Measurements from ENCODE around the gene KRTAP9-7. TPM values are rescaled to one million over a fixed set of nuclear protein-coding genes. Genes with fewer than 3 reads are reported as not detected.

The KRTAP9-7 gene
- total RNA-seq, 1 experiment from 2014 or later, result not detected

DNA sequence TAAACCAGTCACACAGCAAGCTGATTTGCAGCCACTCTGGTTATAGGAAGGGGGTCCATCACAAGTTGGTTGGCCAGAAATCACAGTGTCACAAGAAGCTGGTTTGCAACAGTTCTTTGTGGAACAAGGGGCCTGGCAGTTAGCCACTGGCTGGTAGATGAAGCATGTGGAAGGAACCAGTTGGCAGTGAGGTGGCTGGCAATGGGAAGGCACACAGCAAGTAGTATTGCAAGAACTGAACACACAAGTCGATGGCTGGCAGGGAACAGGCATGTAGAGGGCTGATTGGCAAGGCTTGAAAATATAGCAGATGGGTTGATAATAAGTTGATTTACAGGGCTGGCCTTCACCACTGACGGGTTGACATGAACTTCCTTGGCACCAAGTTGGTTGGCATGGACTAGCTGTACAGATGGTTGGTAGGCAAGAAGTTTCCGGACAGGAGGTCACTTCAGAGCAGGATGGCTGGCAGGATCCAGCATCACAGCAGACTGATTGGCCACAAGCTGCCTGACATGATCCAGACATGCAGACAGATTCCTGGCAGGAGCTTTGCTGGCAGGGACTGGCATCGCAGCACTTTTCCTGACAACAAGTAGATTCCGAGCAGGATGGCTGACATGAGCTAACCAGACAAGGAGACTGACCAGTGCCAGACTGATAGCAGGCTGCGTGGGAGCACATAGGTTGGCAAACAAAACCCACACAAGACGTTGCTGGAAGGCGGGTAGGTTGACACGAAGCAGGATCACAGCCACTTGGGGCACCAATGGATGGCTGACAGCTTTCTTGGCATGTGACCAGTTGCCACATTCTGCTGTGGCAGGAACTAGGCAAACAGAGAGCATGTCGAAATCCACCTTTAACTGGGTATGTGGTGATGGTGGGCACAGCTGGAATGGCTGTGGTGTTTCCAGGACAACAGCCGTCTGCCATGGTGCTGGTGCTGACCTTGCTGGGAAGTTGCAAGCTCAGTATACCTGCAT lies 26.7 kb downstream of the KRTAP9-7 start, which contains the start of gene KRTAP29-1:
KRTAP29-1 (minus strand) TSS at position 936 of the 986 bp plus-strand sequence; CDS start at position 936, 0 bp downstream.
- ChIA-PET CTCF (no interaction called here), POLR2A (no interaction called here)
- H3K9me3 ChIP-seq (ENCODE audit: control insufficient read depth, insufficient read depth, low read depth, low read length), result no peaks in the 10 kb centered on the region
- no peaks in the 10 kb centered on the region for H3K36me3 ChIP-seq (ENCODE audit: control insufficient read depth, insufficient read depth, low read length)
- in situ Hi-C loops (cut with HindIII; ENCODE audit: low pct_unique_long_range_greater_than_20kb, low sequenced_read_pairs), result no loop called here
- H3K27ac ChIP-seq (ENCODE audit: low read length), result no peak within 1 kb of the TSS
- H3K4me1 ChIP-seq (ENCODE audit: control insufficient read depth, insufficient read depth, low read length), result no peaks in the 10 kb centered on the region
- DNase-seq (ENCODE audit: low read depth, low spot score), result no peak
- TF ChIP-seq POLR2AphosphoS5 (IDR thresholded peaks at IDR 0.05; ENCODE audit: low read depth, low read length) (no peak), TCF7L2 (IDR thresholded peaks at IDR 0.05; ENCODE audit: low read depth, low read length) (no peak)
- BruUV-seq (replicated peaks), result no TSS peak
- H3K4me3 ChIP-seq (ENCODE audit: low read depth in 2 of 2, low read length in 2 of 2), result no peak within 1 kb of the TSS
- intact Hi-C loops (cut with micrococcal nuclease; ENCODE audit: unreplicated experiment), result no loop called here
- ATAC-seq, result no peak
- peaks cover 2% of the 10 kb centered on the region; the same call in 1 of the 2 replicates for H3K27me3 ChIP-seq (ENCODE audit: control insufficient read depth, insufficient read depth, low read length)

- no peak for DNase-seq (ENCODE audit: low read depth, low spot score)
- POLR2A ChIA-PET, result no interaction called here
- Histone ChIP-seq H3K4me1 (ENCODE audit: control insufficient read depth, insufficient read depth, low read length) (no peaks in the 10 kb centered on the region), H3K9me3 (ENCODE audit: control insufficient read depth, insufficient read depth, low read depth, low read length) (no peaks in the 10 kb centered on the region), H3K36me3 (ENCODE audit: control insufficient read depth, insufficient read depth, low read length) (no peaks in the 10 kb centered on the region), H3K27me3 (ENCODE audit: control insufficient read depth, insufficient read depth, low read length) (peaks cover 2% of the 10 kb centered on the region; the same call in 1 of the 2 replicates), H3K4me3 (ENCODE audit: low read depth in 2 of 2, low read length in 2 of 2) (no peak overlapping the region), H3K27ac (ENCODE audit: low read length) (no peak overlapping the region)
- CTCF ChIA-PET, result no interaction called here
- in situ Hi-C loops (cut with HindIII; ENCODE audit: low pct_unique_long_range_greater_than_20kb, low sequenced_read_pairs), result no loop called here
- intact Hi-C loops (cut with micrococcal nuclease; ENCODE audit: unreplicated experiment), result no loop called here
- no TSS peak for BruUV-seq (replicated peaks)
- no peak for ATAC-seq
- TF ChIP-seq, protein P1, sequence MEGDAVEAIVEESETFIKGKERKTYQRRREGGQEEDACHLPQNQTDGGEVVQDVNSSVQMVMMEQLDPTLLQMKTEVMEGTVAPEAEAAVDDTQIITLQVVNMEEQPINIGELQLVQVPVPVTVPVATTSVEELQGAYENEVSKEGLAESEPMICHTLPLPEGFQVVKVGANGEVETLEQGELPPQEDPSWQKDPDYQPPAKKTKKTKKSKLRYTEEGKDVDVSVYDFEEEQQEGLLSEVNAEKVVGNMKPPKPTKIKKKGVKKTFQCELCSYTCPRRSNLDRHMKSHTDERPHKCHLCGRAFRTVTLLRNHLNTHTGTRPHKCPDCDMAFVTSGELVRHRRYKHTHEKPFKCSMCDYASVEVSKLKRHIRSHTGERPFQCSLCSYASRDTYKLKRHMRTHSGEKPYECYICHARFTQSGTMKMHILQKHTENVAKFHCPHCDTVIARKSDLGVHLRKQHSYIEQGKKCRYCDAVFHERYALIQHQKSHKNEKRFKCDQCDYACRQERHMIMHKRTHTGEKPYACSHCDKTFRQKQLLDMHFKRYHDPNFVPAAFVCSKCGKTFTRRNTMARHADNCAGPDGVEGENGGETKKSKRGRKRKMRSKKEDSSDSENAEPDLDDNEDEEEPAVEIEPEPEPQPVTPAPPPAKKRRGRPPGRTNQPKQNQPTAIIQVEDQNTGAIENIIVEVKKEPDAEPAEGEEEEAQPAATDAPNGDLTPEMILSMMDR (IDR thresholded peaks at IDR 0.05), result no peak
- no peak for TF ChIP-seq POLR2AphosphoS5 (IDR thresholded peaks at IDR 0.05; ENCODE audit: low read depth, low read length)
- TF ChIP-seq, protein P2, sequence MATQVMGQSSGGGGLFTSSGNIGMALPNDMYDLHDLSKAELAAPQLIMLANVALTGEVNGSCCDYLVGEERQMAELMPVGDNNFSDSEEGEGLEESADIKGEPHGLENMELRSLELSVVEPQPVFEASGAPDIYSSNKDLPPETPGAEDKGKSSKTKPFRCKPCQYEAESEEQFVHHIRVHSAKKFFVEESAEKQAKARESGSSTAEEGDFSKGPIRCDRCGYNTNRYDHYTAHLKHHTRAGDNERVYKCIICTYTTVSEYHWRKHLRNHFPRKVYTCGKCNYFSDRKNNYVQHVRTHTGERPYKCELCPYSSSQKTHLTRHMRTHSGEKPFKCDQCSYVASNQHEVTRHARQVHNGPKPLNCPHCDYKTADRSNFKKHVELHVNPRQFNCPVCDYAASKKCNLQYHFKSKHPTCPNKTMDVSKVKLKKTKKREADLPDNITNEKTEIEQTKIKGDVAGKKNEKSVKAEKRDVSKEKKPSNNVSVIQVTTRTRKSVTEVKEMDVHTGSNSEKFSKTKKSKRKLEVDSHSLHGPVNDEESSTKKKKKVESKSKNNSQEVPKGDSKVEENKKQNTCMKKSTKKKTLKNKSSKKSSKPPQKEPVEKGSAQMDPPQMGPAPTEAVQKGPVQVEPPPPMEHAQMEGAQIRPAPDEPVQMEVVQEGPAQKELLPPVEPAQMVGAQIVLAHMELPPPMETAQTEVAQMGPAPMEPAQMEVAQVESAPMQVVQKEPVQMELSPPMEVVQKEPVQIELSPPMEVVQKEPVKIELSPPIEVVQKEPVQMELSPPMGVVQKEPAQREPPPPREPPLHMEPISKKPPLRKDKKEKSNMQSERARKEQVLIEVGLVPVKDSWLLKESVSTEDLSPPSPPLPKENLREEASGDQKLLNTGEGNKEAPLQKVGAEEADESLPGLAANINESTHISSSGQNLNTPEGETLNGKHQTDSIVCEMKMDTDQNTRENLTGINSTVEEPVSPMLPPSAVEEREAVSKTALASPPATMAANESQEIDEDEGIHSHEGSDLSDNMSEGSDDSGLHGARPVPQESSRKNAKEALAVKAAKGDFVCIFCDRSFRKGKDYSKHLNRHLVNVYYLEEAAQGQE (IDR thresholded peaks at IDR 0.05; ENCODE audit: insufficient read depth in 1 of 2, low read depth in 2 of 2, low read length in 1 of 2), result no peak
- no peak for TF ChIP-seq TCF7L2 (IDR thresholded peaks at IDR 0.05; ENCODE audit: low read depth, low read length)
- no peak for TF ChIP-seq SIN3A (IDR thresholded peaks at IDR 0.05; ENCODE audit: borderline replicate concordance, insufficient read depth, low read depth, low read length)
Observed at GRCh38 chr17:41302981-41303380, 27.5 kb downstream of the KRTAP9-7 start.

GRCh38 chr17:41304091-41304490 lies 28.6 kb downstream of the KRTAP9-7 start:
- Histone ChIP-seq H3K9me3 (ENCODE audit: control insufficient read depth, insufficient read depth, low read depth, low read length) (no peaks in the 10 kb centered on the region), H3K4me3 (ENCODE audit: low read depth in 2 of 2, low read length in 2 of 2) (no peak overlapping the region), H3K36me3 (ENCODE audit: control insufficient read depth, insufficient read depth, low read length) (no peaks in the 10 kb centered on the region), H3K27me3 (ENCODE audit: control insufficient read depth, insufficient read depth, low read length) (peaks cover 2% of the 10 kb centered on the region; the same call in 1 of the 2 replicates), H3K4me1 (ENCODE audit: control insufficient read depth, insufficient read depth, low read length) (no peaks in the 10 kb centered on the region), H3K27ac (ENCODE audit: low read length) (no peak overlapping the region)
- ATAC-seq, result no peak
- intact Hi-C loops (cut with micrococcal nuclease; ENCODE audit: unreplicated experiment), result no loop called here
- in situ Hi-C loops (cut with HindIII; ENCODE audit: low pct_unique_long_range_greater_than_20kb, low sequenced_read_pairs), result no loop called here
- no TSS peak for BruUV-seq (replicated peaks)
- ChIA-PET CTCF (no interaction called here), POLR2A (no interaction called here)
- TF ChIP-seq SIN3A (IDR thresholded peaks at IDR 0.05; ENCODE audit: borderline replicate concordance, insufficient read depth, low read depth, low read length), result no peak
- TF ChIP-seq, protein P2 (IDR thresholded peaks at IDR 0.05; ENCODE audit: insufficient read depth in 1 of 2, low read depth in 2 of 2, low read length in 1 of 2), result no peak
- TF ChIP-seq, protein P1 (IDR thresholded peaks at IDR 0.05), result no peak
- TF ChIP-seq POLR2AphosphoS5 (IDR thresholded peaks at IDR 0.05; ENCODE audit: low read depth, low read length), result no peak
- TF ChIP-seq TCF7L2 (IDR thresholded peaks at IDR 0.05; ENCODE audit: low read depth, low read length), result no peak
- no peak for DNase-seq (ENCODE audit: low read depth, low spot score)
